K562 (cell line): Measurements from ENCODE around the gene LAMA1.

ENCODE experiments used
- CBX1 ChIP-seq: sonication (generic); IDR thresholded peaks from 2 replicates; pipeline ENCODE4 v1.6.1; 2016; ENCODE audit warnings: antibody characterized with exemption, low read depth, mild to moderate bottlenecking
- CBX2 ChIP-seq: fragments of 200-600 bp; sonication (generic); IDR thresholded peaks from one replicate; pipeline ENCODE4 v1.6.1; 2012; ENCODE audit warnings: mild to moderate bottlenecking, low read length, inconsistent platforms; ENCODE audit not compliant: insufficient read depth, poor library complexity, severe bottlenecking
- CCAR2 ChIP-seq: fragments of 200-400 bp; formaldehyde crosslinking; IDR thresholded peaks from 2 replicates; pipeline ENCODE4 v1.6.1; 2017; ENCODE audit warnings: mild to moderate bottlenecking, low read depth, low read length
- KDM1A ChIP-seq, 2 experiments: fragments of 450-650 bp; IDR thresholded peaks; 2 replicates each; pipeline ENCODE4 v1.6.1; 2016; ENCODE audit warnings: mild to moderate bottlenecking in 2 of 2
- MECOM ChIP-seq: fragments of 250-450 bp; sonication (Bioruptor Pico); IDR thresholded peaks from 2 replicates; pipeline ENCODE4 v1.8.0; 2022; ENCODE audit warnings: inconsistent platforms
- PML ChIP-seq: IDR thresholded peaks from 2 replicates; pipeline ENCODE4 v1.6.1; 2012; ENCODE audit warnings: low read length, inconsistent platforms
- POLR2AphosphoS5 ChIP-seq: IDR thresholded peaks from 2 replicates; pipeline ENCODE4 v1.6.1; 2011; ENCODE audit warnings: mild to moderate bottlenecking, low read depth, low read length, moderate library complexity; ENCODE audit not compliant: control insufficient read depth, insufficient read depth
- RAD21 ChIP-seq, 2 experiments: fragments of 250-450 bp in 1 of 2; fragments of 450-650 bp in 1 of 2; sonication (Bioruptor Pico) in 1 of 2; formaldehyde crosslinking in 1 of 2; IDR thresholded peaks in 1 of 2; conservative IDR thresholded peaks in 1 of 2; 2 replicates each; pipeline versions ENCODE4 v1.4.0 to v1.8.0; 2020 to 2022; ENCODE audit warnings: mild to moderate bottlenecking in 2 of 2, moderate library complexity in 1 of 2
- RFX5 ChIP-seq: IDR thresholded peaks from 2 replicates; pipeline ENCODE4 v1.6.1; 2011; ENCODE audit warnings: low read depth, mild to moderate bottlenecking, improper control_type of control experiment, low read length
- TF ChIP-seq, protein P1 (sequence below): fragments of 150-350 bp; IDR thresholded peaks from 2 replicates; pipeline ENCODE4 v1.6.1; 2014; ENCODE audit warnings: low read depth, mild to moderate bottlenecking, low read length, borderline replicate concordance

DNA sequence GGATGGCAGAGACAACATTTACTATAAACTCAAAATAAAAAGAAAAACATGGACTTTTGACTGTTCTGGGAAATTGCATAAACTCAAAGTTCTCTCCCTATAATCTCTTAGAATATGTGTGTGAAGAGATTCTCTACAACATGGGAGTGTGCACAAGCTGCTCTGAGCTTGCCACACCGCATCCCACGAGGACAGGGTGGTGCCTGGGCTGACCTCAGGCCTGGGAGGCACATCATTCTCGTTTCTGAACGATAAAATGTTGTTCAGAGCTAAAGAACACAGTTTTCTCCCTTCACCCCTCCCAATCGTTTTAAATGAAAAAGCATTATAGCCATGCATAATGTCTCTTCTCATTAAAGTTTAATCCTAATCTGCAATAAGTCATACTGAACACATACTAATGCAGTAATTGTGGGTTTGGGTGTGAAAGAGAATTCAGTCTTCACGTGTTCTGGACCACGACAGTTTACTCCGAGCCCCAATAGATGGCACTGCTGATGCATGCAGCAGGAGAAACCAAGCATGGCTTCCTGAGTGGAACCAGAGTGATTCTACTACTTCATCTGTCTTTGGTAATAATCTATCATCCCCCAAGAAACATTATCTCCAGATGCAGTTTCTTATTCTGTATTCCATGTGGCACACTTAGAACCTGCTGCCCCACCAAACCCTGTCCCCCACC is 46.9 kb upstream of the LAMA1 start:
- TF ChIP-seq POLR2AphosphoS5 = no peak
- no peak for TF ChIP-seq KDM1A (IDR thresholded peaks at IDR 0.05)
- TF ChIP-seq PML = no peak
- TF ChIP-seq RAD21 (CRISPR knock-in tag; conservative IDR thresholded peaks at IDR 0.05 in 1 of 2, IDR thresholded peaks at IDR 0.05 in 1 of 2) = peak in 1 of 2 experiments; percentile 36; a peak in 2 of 4 replicates
- TF ChIP-seq, protein P1, sequence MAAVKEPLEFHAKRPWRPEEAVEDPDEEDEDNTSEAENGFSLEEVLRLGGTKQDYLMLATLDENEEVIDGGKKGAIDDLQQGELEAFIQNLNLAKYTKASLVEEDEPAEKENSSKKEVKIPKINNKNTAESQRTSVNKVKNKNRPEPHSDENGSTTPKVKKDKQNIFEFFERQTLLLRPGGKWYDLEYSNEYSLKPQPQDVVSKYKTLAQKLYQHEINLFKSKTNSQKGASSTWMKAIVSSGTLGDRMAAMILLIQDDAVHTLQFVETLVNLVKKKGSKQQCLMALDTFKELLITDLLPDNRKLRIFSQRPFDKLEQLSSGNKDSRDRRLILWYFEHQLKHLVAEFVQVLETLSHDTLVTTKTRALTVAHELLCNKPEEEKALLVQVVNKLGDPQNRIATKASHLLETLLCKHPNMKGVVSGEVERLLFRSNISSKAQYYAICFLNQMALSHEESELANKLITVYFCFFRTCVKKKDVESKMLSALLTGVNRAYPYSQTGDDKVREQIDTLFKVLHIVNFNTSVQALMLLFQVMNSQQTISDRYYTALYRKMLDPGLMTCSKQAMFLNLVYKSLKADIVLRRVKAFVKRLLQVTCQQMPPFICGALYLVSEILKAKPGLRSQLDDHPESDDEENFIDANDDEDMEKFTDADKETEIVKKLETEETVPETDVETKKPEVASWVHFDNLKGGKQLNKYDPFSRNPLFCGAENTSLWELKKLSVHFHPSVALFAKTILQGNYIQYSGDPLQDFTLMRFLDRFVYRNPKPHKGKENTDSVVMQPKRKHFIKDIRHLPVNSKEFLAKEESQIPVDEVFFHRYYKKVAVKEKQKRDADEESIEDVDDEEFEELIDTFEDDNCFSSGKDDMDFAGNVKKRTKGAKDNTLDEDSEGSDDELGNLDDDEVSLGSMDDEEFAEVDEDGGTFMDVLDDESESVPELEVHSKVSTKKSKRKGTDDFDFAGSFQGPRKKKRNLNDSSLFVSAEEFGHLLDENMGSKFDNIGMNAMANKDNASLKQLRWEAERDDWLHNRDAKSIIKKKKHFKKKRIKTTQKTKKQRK = no peak
- no peak for TF ChIP-seq CCAR2
- no peak for TF ChIP-seq MECOM (CRISPR knock-in tag)
- no peak for TF ChIP-seq CBX1
- no peak for TF ChIP-seq CBX2
- TF ChIP-seq RFX5 = no peak
